IPS DF 4.7 (cell line): ENCODE results near the gene KLHL29.

Source experiments
- DNase-seq: peaks from one replicate; pipeline ENCODE4 v3.0.0-alpha.2; 2013; ENCODE audit warnings: low spot score; ENCODE audit errors: extremely low read depth

The KLHL29 gene

GRCh38 chr2:23690421-23691105 lies 305.6 kb downstream of the KLHL29 start:
- DNase-seq, result no peak

- DNase-seq, result no peak
Measured at GRCh38 chr2:23691106-23691470, 306.1 kb downstream of the KLHL29 start.

DNA sequence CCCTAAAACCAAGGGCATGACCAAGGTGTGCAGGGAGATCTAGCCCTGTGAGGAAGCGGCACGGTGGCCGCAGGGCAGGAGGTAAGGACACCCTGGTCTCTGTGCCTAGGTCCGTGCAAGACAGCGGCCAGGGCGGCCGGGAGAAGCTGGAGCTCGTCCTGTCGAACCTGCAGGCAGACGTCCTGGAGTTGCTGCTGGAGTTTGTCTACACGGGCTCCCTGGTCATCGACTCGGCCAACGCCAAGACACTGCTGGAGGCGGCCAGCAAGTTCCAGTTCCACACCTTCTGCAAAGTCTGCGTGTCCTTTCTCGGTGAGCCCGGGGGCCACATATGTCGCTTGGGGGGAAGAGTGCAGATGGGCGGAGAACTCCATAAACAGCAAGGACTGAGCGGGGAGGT lies 306.6 kb downstream of the KLHL29 start:
- DNase-seq, result no peak

DNA sequence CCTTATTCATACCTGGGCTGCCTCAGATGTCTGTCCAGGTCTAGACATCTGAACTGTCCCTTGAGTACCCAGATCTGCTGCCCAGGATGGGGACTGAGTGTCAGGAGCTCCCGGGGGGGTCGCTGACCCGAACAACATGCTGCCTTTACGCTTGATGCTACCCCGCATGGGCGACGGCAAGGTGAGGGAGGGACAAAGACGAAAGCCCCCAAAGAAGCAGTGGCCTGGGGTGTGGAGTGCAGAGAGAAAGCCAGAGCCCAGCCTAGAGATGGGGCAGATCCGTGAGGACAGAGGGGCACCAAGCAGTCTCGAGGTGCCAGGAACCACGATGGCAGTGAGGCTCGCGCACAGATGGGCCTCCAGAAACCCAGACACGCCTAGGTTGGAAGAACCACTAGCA lies 307.3 kb downstream of the KLHL29 start:
- no peak for DNase-seq

DNA sequence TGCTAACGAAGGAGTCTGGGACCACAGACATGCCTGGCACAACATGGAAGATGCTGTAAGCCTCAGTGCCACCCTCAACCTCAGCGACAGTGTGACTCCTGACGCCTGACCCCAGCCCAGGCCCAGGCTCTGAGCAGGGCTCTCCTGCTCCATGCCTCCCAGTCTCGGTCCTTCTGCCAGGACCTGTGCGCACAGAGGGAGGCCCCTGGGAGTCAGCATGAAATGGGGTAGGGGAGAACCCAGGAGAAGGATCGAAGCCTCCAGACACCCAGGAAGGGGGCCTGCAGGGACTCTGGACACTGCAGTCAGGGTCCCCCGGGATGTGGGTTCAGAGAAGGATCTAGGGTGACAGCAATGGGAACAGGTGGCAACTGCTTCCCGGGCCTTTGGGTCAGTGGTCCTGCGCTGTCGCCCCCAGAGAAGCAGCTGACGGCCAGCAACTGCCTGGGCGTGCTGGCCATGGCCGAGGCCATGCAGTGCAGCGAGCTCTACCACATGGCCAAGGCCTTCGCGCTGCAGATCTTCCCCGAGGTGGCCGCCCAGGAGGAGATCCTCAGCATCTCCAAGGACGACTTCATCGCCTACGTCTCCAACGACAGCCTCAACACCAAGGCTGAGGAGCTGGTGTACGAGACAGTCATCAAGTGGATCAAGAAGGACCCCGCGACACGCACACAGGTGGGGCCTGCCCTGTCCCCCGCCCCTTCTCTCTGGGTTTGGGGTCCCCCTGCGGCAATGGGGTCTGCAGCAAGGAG lies 308.0 kb downstream of the KLHL29 start:
- DNase-seq, result no peak

DNA sequence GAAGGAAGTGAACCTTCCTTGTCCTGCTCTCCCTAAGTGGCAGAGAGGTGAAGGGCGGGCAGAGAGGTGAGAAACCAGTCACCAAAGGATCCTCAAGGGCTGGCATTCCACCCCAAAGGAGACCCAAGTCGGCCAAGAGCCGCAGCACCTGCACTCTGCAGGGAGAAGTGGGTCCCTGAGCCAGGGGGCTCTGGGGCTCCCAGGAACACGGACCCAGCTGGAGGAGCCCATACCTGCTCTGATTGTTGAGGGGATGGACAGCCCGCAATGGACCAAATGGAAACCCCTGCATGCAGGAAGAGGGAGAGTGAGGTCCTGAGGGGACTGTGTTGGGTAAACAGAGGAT lies 308.6 kb downstream of the KLHL29 start:
- DNase-seq, result no peak

DNA sequence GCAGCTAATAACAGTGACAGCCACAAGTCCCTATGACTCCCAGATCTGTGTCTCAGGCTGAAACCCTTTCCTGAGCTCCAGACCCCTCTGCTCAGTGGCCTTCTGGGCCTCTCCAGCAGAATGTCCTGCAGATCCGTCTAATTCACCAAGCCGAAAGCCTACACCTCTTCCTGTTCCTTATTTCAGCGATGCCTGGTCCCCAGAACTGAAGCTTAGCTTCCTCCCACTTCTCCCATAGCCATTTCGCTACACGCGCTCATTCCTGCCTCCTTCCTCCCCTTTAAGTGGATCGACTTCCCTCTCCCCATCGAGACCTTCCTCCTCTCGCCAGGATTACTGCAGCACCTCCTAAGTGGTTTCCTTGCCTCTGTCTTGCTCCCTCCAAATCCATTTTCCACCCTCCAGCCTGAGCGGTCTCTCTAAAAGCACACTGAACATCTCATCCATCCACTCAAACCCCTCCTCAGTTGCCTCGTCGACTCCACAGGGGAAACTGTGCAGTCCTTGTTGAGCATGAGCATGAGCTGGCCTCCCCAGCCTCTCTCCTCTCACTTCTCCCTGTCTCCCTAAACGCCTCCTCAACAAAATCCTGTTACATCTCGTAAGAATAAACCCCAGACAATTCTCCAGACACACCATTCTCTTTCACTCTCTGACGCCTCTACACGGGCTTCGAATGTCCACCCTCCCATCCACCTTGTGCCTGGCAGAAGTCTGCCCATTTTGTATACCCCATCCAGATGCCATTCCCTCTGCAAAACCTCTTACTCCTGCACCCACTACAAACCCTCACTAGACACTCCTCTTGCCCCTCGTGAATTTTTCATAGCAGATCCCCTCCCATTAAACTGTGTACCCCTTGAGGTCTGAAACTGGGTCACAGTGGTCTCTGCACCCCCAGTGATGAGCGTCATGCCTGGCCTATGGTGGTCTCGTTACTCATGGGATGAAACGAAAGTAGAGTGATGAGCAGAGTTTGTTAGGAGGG lies 309.4 kb downstream of the KLHL29 start:
- DNase-seq, result no peak

DNA sequence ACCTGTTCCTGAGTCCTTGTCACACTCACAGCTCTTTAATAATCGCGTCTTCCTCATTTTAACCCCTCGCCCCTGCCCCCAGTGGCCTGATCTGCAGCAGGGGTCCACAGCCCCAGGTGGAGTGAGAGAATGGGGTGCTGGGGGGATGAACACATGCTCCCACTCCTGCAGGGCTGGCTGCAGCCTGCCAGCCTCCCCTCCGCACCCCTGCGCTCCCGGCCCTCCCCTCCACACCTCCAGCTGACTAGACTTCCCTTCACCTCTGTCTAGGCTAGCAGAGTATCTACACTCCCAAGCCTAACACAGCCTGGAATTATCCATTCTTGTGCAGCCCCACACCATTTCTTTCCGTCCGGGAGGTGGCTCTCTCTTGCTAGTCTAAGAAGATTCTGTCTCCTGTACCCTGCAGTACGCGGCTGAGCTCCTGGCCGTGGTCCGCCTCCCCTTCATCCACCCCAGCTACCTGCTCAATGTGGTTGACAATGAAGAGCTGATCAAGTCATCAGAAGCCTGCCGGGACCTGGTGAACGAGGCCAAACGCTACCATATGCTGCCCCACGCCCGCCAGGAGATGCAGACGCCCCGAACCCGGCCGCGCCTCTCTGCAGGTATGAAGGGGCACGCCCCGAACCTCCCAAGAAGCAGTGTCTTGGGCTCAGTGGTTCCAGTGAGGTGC lies 310.4 kb downstream of the KLHL29 start:
- no peak for DNase-seq

DNA sequence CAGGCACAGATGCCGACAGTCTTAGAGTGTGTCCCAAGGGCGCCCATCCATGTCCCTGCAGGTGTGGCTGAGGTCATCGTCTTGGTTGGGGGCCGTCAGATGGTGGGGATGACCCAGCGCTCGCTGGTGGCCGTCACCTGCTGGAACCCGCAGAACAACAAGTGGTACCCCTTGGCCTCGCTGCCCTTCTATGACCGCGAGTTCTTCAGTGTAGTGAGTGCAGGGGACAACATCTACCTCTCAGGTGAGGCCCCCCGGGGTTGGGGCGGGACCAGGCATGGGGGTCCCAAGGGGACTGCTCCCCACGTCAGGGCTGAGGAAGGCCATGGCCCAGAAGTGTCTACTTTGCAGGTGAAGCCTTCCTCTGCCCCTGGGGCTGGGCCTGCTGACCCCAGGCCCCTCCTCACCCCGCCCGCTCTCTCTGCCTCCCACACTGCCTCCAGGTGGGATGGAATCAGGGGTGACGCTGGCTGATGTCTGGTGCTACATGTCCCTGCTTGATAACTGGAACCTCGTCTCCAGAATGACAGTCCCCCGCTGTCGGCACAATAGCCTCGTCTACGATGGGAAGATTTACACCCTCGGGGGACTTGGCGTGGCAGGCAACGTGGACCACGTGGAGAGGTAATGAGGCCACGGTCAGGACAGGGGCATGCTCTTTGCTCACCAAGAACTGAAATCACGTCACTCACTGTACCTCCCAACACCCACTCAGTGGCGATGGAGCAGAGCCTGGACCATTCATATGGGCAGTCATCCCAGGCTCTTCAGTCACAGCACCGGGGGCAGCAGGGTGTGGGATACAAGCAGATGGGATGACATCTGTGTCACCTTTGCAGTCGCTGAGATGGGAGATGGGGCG lies 311.1 kb downstream of the KLHL29 start:
- DNase-seq, result no peak

DNA sequence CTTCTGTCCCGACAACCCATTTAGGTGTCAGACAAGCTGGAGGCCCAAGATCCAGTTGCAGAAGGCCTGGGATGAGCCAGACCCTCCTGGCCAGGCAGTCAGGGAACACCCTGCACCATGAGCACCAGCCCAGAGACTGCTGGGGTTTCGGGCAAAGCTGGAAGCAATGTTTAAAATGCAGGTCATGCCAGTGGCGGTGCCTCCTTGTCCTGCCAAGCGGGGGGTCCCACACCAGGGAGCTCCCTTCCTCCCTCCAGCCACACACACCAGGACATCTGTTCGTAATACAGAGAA lies 311.7 kb downstream of the KLHL29 start:
- no peak for DNase-seq

- no peak for DNase-seq
Measured at GRCh38 chr2:23697256-23698075, 312.5 kb downstream of the KLHL29 start.

DNA sequence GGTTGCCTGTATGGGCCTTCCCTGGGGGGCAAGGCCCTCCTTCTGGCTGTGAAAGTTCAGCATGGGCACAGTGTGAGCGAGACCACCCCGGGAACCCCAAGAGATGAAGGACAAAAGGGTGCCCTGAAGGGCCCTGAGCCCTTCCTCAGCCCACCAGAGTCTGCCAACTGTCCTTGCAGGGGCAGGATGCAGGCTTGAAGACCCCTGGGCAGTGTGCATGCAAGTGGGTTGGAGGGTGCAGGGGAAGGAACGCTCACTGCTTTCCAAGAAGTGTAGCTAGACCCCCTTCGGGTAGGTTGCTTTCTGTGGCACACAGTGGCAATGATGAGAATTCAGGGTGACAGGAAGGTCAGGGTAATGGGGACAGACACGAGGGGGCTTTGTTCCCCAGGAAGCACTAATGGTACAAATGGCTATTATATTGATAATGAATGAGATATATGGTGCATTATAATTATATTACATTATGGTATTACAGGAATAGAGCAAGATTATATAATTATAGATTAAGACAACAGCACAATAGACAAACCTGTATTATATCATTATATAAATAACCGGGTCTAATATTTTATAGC lies 313.2 kb downstream of the KLHL29 start:
- no peak for DNase-seq

DNA sequence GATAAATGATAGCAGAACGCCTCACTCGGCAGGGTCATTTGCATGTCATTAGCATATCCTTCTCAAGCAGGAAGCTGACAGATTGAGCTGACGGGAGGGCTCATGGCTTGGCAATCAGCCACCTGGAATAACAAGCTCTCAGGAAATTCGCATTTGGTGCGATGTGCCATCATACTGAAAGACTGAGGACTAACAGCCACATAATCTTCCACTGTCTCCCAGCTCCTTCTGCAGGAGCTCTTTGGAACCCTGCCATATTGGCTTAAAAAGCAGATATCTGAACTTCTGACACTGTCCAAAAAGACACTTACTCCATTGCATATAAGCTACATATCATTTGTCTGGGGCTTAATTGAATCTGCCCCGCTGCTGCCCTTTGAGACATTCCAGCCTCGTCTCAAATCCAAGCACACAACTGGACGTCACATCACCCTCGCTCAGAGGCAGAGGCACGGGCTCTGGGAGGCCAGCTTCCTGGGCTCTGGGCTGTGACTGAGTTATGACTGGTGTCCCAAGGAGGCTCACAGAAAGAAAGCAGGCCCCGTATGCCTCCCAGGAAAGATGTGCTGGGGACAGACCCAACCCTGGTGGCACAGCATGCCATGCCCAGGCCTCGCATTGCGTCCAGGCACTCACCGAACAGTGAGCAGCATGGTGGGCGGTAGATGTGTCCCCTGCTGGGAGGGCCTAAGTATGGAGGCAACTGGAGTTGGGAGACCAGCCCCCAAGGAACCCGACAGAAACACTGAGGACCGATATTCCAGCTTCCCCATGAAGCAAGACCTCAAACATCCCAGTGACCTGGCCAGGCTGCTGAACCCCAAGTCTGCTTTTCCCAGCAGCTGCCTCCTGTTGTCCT lies 314.0 kb downstream of the KLHL29 start:
- no peak for DNase-seq

DNA sequence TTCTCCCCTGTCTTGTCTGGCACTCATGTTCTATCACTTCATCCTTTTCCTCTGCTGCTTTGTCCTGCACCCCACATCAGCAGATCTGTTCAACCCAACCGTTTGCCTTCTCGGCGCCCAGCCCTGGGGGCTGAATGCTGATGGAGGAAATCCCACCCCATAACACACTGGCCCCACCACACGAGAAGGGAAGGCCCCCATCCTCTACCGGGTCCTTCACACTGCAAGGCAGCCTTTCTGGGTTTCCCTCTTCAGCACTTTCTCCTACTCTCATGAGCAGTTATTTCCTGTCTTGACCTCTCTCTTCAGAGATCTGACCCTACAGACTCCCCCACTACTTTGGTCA lies 314.6 kb downstream of the KLHL29 start:
- no peak for DNase-seq

DNA sequence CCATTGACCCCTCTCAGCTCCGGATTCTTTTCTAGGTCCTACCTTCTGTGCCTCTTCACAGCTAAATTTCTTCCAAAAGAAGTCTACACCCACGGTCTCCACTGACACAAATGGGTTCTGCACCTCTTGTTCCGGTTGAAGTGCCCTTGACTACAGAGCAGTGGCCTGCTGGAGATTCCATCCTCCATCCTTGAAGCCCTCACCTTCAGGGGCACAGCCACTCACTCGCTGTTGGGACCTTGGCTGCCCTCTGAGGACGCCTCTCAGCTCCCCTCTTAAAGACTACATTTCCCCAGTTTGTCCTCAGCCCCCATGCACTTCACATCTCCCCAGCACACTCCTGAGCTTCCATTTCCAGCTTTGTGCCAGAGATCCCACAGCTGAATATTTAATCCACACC lies 315.6 kb downstream of the KLHL29 start:
- no peak for DNase-seq

DNA sequence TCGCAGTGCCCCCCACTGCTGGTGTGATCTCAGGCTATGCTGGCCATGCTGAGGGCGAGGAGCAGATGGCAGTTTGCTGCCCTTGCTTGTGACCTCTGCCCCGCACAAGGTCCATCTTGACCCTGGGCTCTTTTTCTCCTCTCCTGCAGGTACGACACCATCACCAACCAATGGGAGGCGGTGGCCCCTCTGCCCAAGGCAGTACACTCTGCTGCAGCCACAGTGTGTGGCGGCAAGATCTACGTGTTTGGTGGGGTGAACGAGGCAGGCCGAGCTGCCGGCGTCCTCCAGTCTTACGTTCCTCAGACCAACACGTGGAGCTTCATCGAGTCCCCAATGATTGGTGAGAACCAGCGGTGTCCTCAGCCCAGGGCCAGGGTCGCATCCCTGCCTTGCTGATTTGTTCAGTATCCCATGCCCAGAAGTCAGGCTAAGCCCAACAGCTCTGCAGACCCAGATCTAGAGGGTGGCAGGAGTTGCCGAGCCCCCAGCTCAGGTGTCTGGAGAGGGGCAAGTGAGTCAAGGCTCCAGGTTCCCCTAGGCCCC lies 318.1 kb downstream of the KLHL29 start:
- no peak for DNase-seq

DNA sequence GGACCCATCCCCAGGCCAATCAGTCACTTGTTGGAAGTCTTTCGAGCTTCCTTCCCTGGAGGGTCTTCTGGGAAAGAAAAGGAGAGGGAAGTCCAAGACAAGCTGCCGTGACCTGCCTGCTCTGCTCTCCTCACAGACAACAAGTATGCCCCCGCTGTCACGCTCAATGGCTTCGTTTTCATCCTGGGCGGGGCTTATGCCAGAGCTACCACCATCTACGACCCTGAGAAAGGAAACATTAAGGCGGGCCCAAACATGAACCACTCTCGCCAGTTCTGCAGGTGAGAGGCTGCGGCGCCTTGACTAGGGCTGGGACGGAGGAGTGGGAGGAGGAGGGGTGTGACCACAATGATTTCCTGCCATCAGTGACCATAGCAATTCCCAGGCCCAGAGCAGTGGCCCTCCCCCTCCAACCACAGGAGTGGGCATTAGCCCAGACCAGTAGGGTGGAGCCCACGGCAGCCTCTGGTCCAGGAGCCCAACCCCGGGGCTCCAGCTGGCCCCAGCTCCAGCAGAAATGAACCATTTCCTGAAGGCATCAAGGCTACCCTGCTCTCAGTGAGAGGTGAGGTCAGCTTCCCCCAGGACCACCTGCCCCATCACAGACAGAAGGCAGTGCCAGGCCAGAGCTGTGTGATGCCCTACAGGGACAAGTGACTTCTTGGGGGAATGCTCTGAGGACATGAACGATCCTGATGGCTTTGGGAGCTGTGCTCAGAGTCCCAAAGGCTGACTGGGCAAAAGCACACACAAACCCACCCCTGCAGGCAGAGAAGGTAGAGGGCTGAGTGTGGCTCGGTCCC lies 318.8 kb downstream of the KLHL29 start:
- no peak for DNase-seq
